HepG2 (cell line): ENCODE results near the gene NUDT2. TPM values are rescaled to one million over a fixed set of nuclear protein-coding genes. Genes with fewer than 3 reads are reported as not detected.

Experiments
- ATAD3A ChIP-seq: sonication (generic); formaldehyde crosslinking; IDR thresholded peaks from 2 replicates; pipeline ENCODE4 v1.4.0; 2020; ENCODE audit warnings: missing genetic modification reagents
- BCL6 ChIP-seq: IDR thresholded peaks from 2 replicates; pipeline ENCODE4 v1.6.1; 2016; ENCODE audit warnings: missing genetic modification reagents, missing compliant biosample characterization
- FOXP1 ChIP-seq, 2 experiments: fragments of 450-650 bp in 1 of 2; IDR thresholded peaks; 2 replicates each; pipeline ENCODE4 v1.6.1; 2017 to 2018; ENCODE audit warnings: antibody characterized with exemption in 1 of 2
- GATA4 ChIP-seq: sonication (generic); IDR thresholded peaks from 2 replicates; pipeline ENCODE4 v1.6.1; 2016; ENCODE audit warnings: antibody characterized with exemption, low read depth, borderline replicate concordance
- MAFF ChIP-seq: IDR thresholded peaks from 2 replicates; pipeline ENCODE4 v1.6.1; 2011; ENCODE audit warnings: low read depth, low read length, improper control_type of control experiment
- NR3C1 ChIP-seq: sonication (generic); formaldehyde crosslinking; IDR thresholded peaks from 2 replicates; pipeline ENCODE4 v1.4.0; 2020; ENCODE audit warnings: missing genetic modification reagents
- SRF ChIP-seq: IDR thresholded peaks from 2 replicates; pipeline ENCODE4 v1.6.1; 2011; ENCODE audit warnings: mild to moderate bottlenecking, low read depth, low read length, moderate library complexity
- SRSF9 ChIP-seq: fragments of 200-400 bp; formaldehyde crosslinking; IDR thresholded peaks from 2 replicates; pipeline ENCODE4 v1.6.1; 2018; ENCODE audit warnings: borderline replicate concordance, mild to moderate bottlenecking, low read depth, low read length; ENCODE audit not compliant: insufficient read depth, poor library complexity, severe bottlenecking
- XBP1 ChIP-seq: sonication (generic); formaldehyde crosslinking; IDR thresholded peaks from 2 replicates; pipeline ENCODE4 v1.5.0; 2020; ENCODE audit warnings: missing genetic modification reagents
- ZBTB8A ChIP-seq: sonication (generic); formaldehyde crosslinking; IDR thresholded peaks from 2 replicates; pipeline ENCODE4 v1.4.0; 2020; ENCODE audit warnings: mild to moderate bottlenecking, low read depth, missing genetic modification reagents, borderline replicate concordance
- ZNF10 ChIP-seq: sonication (generic); formaldehyde crosslinking; IDR thresholded peaks from 2 replicates; pipeline ENCODE4 v1.4.0; 2020; ENCODE audit warnings: mild to moderate bottlenecking, low read depth, missing genetic modification reagents, borderline replicate concordance
- ZNF550 ChIP-seq: sonication (generic); formaldehyde crosslinking; IDR thresholded peaks from 2 replicates; pipeline ENCODE4 v1.4.0; 2020; ENCODE audit warnings: mild to moderate bottlenecking, missing genetic modification reagents, borderline replicate concordance
- ZNF841 ChIP-seq: sonication (generic); formaldehyde crosslinking; IDR thresholded peaks from 2 replicates; pipeline ENCODE4 v1.8.1; 2023; ENCODE audit warnings: missing genetic modification reagents, borderline replicate concordance
- polyA plus RNA-seq, 8 experiments: library from polyadenylated mRNA; depleted of rRNA in 3 of 8; stranded (reverse) in 7 of 8; unstranded in 1 of 8; fragments of >200 nt; fragmentation: Illumina TruSeq in 4 of 8; extraction: Trizol in 4 of 8; gene quantifications; 2 replicates each; pipeline versions ENCODE4 v1.2.1 to v1.2.3, GENCODE V29; 2011 to 2016; ENCODE audit warnings: low read depth in 4 of 8, missing spikeins in 1 of 8, mixed read lengths in 1 of 8; ENCODE audit not compliant: insufficient read depth in 1 of 8
- total RNA-seq, 5 experiments: library from RNA; depleted of rRNA; stranded (reverse); fragments of >200 nt; fragmentation: Illumina TruSeq; extraction: Trizol; gene quantifications; 2 replicates each; pipeline ENCODE4 v1.2.3, GENCODE V29; 2016; ENCODE audit warnings: low read depth in 1 of 5
- TF ChIP-seq, protein P1 (sequence below): sonication (generic); formaldehyde crosslinking; IDR thresholded peaks from 2 replicates; pipeline ENCODE4 v1.4.0; 2020; ENCODE audit warnings: missing genetic modification reagents, borderline replicate concordance
- TF ChIP-seq, protein P2 (sequence below): IDR thresholded peaks from 2 replicates; pipeline ENCODE4 v1.6.1; 2016; ENCODE audit warnings: control low read depth
- TF ChIP-seq, protein P3 (sequence below): sonication (generic); formaldehyde crosslinking; IDR thresholded peaks from 2 replicates; pipeline ENCODE4 v1.4.0; 2020; ENCODE audit warnings: missing genetic modification reagents; ENCODE audit errors: not compliant biosample characterization
- TF ChIP-seq, protein P4 (sequence below): sonication (generic); formaldehyde crosslinking; IDR thresholded peaks from 2 replicates; pipeline ENCODE4 v1.9.0; 2021; ENCODE audit warnings: missing genetic modification reagents, borderline replicate concordance
- TF ChIP-seq, protein P5 (sequence below): sonication (generic); formaldehyde crosslinking; IDR thresholded peaks from 2 replicates; pipeline ENCODE4 v1.4.0; 2020; ENCODE audit warnings: missing genetic modification reagents, borderline replicate concordance
- TF ChIP-seq, protein P6 (sequence below): sonication (generic); formaldehyde crosslinking; IDR thresholded peaks from 2 replicates; pipeline ENCODE4 v1.5.0; 2020; ENCODE audit warnings: missing genetic modification reagents, mild to moderate bottlenecking, borderline replicate concordance

The NUDT2 gene
- total and polyA plus RNA-seq, 2 of the 13 experiments (the other 11 are each of a cell fraction or from before 2014, with no cell fraction given) = 19.9 to 24.6 TPM

DNA sequence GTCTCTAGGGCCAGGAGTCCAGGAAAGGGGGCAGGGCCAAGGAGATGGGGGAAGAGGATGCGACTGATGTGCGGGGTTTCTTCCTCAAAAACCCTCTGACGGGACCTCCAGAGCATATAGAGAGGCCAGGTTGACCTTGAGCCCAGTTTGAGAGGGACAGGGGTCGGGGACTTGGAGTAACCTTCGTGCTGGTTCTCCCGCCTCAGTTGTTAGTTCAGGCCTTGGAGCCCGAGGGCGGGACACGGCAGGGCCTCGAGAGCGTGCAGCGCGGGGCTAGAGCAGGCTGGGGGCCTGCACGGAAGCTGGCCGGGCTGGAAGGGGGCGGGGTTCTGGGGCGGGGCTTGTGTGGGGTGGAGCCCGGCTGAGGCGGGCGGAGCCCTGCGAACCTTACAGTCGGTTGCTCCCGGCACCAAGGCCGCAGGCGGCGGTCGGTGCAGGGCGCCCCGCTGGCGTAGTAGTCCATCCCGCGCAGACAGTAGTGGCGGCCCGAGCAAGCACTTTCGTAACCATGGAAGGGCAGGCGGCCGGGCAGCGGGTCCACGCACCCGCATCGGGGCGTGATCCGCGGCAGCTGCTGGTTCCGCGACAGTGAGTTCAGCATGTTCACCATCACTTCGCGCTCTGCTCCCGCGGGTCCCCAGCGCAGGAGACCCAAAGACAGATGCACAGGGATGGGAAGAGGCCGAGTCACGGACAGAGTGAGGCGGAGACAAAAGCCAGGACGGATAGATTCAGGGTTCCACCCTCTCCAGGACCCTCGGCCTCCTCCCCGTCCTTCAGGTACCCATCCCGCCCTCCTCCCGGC lies 51.3 kb downstream of the NUDT2 start (continued):
- TF ChIP-seq, protein P1, sequence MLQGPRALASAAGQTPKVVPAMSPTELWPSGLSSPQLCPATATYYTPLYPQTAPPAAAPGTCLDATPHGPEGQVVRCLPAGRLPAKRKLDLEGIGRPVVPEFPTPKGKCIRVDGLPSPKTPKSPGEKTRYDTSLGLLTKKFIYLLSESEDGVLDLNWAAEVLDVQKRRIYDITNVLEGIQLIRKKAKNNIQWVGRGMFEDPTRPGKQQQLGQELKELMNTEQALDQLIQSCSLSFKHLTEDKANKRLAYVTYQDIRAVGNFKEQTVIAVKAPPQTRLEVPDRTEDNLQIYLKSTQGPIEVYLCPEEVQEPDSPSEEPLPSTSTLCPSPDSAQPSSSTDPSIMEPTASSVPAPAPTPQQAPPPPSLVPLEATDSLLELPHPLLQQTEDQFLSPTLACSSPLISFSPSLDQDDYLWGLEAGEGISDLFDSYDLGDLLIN (CRISPR knock-in tag) = no peak
- TF ChIP-seq GATA4 (no peak), XBP1 (CRISPR knock-in tag) (no peak), ZNF550 (no peak), FOXP1 (IDR thresholded peaks at IDR 0.05) (no peak), FOXP1 (CRISPR knock-in tag; IDR thresholded peaks at IDR 0.05) (no peak), NR3C1 (CRISPR knock-in tag) (no peak), ATAD3A (CRISPR knock-in tag) (no peak), BCL6 (CRISPR knock-in tag) (peak; percentile 54; the same call in 1 of the 2 replicates), MAFF (no peak), ZBTB8A (no peak), ZNF10 (CRISPR knock-in tag) (no peak), SRSF9 (no peak), ZNF841 (CRISPR knock-in tag) (peak; percentile 60; the same call in 1 of the 2 replicates), SRF (no peak)
- TF ChIP-seq, protein P2, sequence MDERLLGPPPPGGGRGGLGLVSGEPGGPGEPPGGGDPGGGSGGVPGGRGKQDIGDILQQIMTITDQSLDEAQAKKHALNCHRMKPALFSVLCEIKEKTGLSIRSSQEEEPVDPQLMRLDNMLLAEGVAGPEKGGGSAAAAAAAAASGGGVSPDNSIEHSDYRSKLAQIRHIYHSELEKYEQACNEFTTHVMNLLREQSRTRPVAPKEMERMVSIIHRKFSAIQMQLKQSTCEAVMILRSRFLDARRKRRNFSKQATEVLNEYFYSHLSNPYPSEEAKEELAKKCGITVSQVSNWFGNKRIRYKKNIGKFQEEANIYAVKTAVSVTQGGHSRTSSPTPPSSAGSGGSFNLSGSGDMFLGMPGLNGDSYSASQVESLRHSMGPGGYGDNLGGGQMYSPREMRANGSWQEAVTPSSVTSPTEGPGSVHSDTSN (CRISPR knock-in tag) = no peak
- TF ChIP-seq, protein P3, sequence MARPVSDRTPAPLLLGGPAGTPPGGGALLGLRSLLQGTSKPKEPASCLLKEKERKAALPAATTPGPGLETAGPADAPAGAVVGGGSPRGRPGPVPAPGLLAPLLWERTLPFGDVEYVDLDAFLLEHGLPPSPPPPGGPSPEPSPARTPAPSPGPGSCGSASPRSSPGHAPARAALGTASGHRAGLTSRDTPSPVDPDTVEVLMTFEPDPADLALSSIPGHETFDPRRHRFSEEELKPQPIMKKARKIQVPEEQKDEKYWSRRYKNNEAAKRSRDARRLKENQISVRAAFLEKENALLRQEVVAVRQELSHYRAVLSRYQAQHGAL (CRISPR knock-in tag) = no peak
- TF ChIP-seq, protein P4, sequence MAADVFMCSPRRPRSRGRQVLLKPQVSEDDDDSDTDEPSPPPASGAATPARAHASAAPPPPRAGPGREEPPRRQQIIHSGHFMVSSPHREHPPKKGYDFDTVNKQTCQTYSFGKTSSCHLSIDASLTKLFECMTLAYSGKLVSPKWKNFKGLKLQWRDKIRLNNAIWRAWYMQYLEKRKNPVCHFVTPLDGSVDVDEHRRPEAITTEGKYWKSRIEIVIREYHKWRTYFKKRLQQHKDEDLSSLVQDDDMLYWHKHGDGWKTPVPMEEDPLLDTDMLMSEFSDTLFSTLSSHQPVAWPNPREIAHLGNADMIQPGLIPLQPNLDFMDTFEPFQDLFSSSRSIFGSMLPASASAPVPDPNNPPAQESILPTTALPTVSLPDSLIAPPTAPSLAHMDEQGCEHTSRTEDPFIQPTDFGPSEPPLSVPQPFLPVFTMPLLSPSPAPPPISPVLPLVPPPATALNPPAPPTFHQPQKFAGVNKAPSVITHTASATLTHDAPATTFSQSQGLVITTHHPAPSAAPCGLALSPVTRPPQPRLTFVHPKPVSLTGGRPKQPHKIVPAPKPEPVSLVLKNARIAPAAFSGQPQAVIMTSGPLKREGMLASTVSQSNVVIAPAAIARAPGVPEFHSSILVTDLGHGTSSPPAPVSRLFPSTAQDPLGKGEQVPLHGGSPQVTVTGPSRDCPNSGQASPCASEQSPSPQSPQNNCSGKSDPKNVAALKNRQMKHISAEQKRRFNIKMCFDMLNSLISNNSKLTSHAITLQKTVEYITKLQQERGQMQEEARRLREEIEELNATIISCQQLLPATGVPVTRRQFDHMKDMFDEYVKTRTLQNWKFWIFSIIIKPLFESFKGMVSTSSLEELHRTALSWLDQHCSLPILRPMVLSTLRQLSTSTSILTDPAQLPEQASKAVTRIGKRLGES (CRISPR knock-in tag) = no peak
- TF ChIP-seq, protein P5, sequence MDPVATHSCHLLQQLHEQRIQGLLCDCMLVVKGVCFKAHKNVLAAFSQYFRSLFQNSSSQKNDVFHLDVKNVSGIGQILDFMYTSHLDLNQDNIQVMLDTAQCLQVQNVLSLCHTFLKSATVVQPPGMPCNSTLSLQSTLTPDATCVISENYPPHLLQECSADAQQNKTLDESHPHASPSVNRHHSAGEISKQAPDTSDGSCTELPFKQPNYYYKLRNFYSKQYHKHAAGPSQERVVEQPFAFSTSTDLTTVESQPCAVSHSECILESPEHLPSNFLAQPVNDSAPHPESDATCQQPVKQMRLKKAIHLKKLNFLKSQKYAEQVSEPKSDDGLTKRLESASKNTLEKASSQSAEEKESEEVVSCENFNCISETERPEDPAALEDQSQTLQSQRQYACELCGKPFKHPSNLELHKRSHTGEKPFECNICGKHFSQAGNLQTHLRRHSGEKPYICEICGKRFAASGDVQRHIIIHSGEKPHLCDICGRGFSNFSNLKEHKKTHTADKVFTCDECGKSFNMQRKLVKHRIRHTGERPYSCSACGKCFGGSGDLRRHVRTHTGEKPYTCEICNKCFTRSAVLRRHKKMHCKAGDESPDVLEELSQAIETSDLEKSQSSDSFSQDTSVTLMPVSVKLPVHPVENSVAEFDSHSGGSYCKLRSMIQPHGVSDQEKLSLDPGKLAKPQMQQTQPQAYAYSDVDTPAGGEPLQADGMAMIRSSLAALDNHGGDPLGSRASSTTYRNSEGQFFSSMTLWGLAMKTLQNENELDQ (CRISPR knock-in tag) = peak; percentile 55; the same call in 1 of the 2 replicates
- TF ChIP-seq, protein P6, sequence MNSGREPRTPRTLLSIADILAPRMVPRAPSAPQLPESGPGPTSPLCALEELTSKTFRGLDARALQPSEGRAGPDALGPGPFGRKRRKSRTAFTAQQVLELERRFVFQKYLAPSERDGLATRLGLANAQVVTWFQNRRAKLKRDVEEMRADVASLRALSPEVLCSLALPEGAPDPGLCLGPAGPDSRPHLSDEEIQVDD = peak; percentile 97
